NK-92 treated with Interleukin-12 subunit alpha and Interleukin-12 subunit beta, amount 100 ng/mL, for 24 hours (cell line): ENCODE measurements around the gene GSTA4.
"Not testable (repeated sequence)": the region's sequence is repeated elsewhere in the genome, so short reads cannot be mapped to it uniquely, and the experiment has no call there.

Source experiments
- DNase-seq: peaks from one replicate; lab custom pipeline; 2025; lab: John Stamatoyannopoulos, UW

The GSTA4 gene

GRCh38 chr6:53014063-53014462 is 19.0 kb upstream of the GSTA4 start:
- no peak for DNase-seq

GRCh38 chr6:53011979-53012378 is 16.9 kb upstream of the GSTA4 start:
- no peak for DNase-seq

GRCh38 chr6:53010504-53010903 is 15.4 kb upstream of the GSTA4 start:
- no peak for DNase-seq

GRCh38 chr6:53009511-53009910 is 14.4 kb upstream of the GSTA4 start:
- DNase-seq, result no peak

- no peak for DNase-seq
These were observed 14.0 kb upstream of the GSTA4 start for GRCh38 chr6:53009056-53009455.

- DNase-seq, result not testable (repeated sequence)
These were observed 13.2 kb upstream of the GSTA4 start for GRCh38 chr6:53008192-53008687.

- DNase-seq, result no peak
These were observed 10.7 kb upstream of the GSTA4 start for GRCh38 chr6:53005663-53006250.

- DNase-seq, result no peak
These were observed 4.4 kb upstream of the GSTA4 start for GRCh38 chr6:52999456-52999855.

- DNase-seq, result no peak
These were observed 3.5 kb upstream of the GSTA4 start for GRCh38 chr6:52998603-52999002.

GRCh38 chr6:52995913-52996645 is 995 bp upstream of the GSTA4 start:
- DNase-seq, result no peak

GRCh38 chr6:52994839-52995088 is 320 bp downstream of the GSTA4 start:
- no peak for DNase-seq

GRCh38 chr6:52994031-52994838 is 849 bp downstream of the GSTA4 start:
- no peak for DNase-seq

GRCh38 chr6:52992980-52993920 is 1.8 kb downstream of the GSTA4 start:
- DNase-seq, result no peak

GRCh38 chr6:52990342-52990741 is 4.7 kb downstream of the GSTA4 start:
- no peak for DNase-seq

GRCh38 chr6:52985228-52985627 is 9.9 kb downstream of the GSTA4 start:
- DNase-seq, result no peak

- DNase-seq, result peak; percentile 43
These were observed 10.8 kb downstream of the GSTA4 start for GRCh38 chr6:52984247-52984646.

GRCh38 chr6:52983159-52983848 is 11.8 kb downstream of the GSTA4 start:
- no peak for DNase-seq

GRCh38 chr6:52982680-52983079 is 12.4 kb downstream of the GSTA4 start:
- DNase-seq, result no peak

GRCh38 chr6:52981222-52981900 is 13.7 kb downstream of the GSTA4 start:
- no peak for DNase-seq

GRCh38 chr6:52976591-52977035 is 18.5 kb downstream of the GSTA4 start:
- no peak for DNase-seq

GRCh38 chr6:52976149-52976548 is 18.9 kb downstream of the GSTA4 start:
- DNase-seq, result no peak
